GM12878 (cell line): ENCODE results near the gene PLEKHJ1. TPM values are rescaled to one million over a fixed set of nuclear protein-coding genes. Genes with fewer than 3 reads are reported as not detected.
A peak's percentile ranks its signal among the peaks of the same experiment; 100 is the strongest.

Experiments used
- ATAC-seq: fragments of 200-7000 bp; cut with Tn5 transposase; 3 replicates; pipeline ENCODE4 v1.9.1; 2020; ENCODE audit warnings: mild to moderate bottlenecking, moderate library complexity
- BruUV-seq: library from RNA; stranded (reverse); fragments of 400-500 nt; replicated peaks from 2 replicates; lab custom pipeline; 2021; lab: Mats Ljungman, UMichigan
- CTCF ChIA-PET: fragments of 300-600 bp; sonication (Branson Sonifier 250); formaldehyde crosslinking; extraction: SDS; loops from one replicate; lab custom pipeline; 2021; ENCODE audit warnings: inconsistent platforms; lab: Yijun Ruan, JAX
- POLR2A ChIA-PET: fragments of 350-600 bp; formaldehyde crosslinking; extraction: SDS; loops from one replicate; lab custom pipeline; 2021; ENCODE audit warnings: inconsistent platforms; lab: Charles Lee
- RAD21 ChIA-PET: fragments of 300-600 bp; sonication (Branson Sonifier 250); formaldehyde crosslinking; loops from one replicate; lab custom pipeline; 2023; ENCODE audit warnings: antibody characterized with exemption; ENCODE audit not compliant: unreplicated experiment; lab: Charles Lee
- SMC1A ChIA-PET: fragments of 300-600 bp; sonication (Branson Sonifier 250); formaldehyde crosslinking; loops from one replicate; lab custom pipeline; 2023; ENCODE audit not compliant: unreplicated experiment, uncharacterized antibody; lab: Charles Lee
- DNase-seq: peaks from one replicate; pipeline ENCODE4 v3.0.0-alpha.2; 2011; ENCODE audit warnings: low read depth, low spot score
- FAIRE-seq: peaks from 3 replicates; lab custom pipeline; 2011; peaks lifted over from hg19 to GRCh38; lab: Jason Lieb, UNC
- H2AFZ ChIP-seq: 2 replicates; pipeline ENCODE4 v1.6.0; 2011; ENCODE audit warnings: low read depth, low read length, control low read depth; ENCODE audit not compliant: control insufficient read depth
- H3K27ac ChIP-seq: 2 replicates; pipeline ENCODE4 v1.5.1; 2011; ENCODE audit warnings: control low read depth; ENCODE audit not compliant: control insufficient read depth, insufficient read depth
- H3K27me3 ChIP-seq, 2 experiments: replicated peaks in 1 of 2; 2 replicates each; pipeline versions ENCODE4 v1.6.0 to v1.6.1; 2011; ENCODE audit warnings: low read length in 1 of 2; ENCODE audit not compliant: control insufficient read depth in 2 of 2, insufficient read depth in 2 of 2
- H3K36me3 ChIP-seq, 2 experiments: 2 replicates each; pipeline ENCODE4 v1.5.1; 2011; ENCODE audit warnings: low read length in 1 of 2; ENCODE audit not compliant: control insufficient read depth in 2 of 2, insufficient read depth in 2 of 2
- H3K4me1 ChIP-seq: 2 replicates; pipeline ENCODE4 v1.6.1; 2011; ENCODE audit warnings: mild to moderate bottlenecking, low read length, moderate library complexity, mixed read lengths; ENCODE audit not compliant: control insufficient read depth, insufficient read depth
- H3K4me2 ChIP-seq: 2 replicates; pipeline ENCODE4 v1.6.0; 2011; ENCODE audit warnings: control low read depth; ENCODE audit not compliant: control insufficient read depth, insufficient read depth
- H3K4me3 ChIP-seq: fragments of 200-600 bp; sonication (generic); 2 replicates; pipeline ENCODE4 v1.5.1; 2016
- H3K79me2 ChIP-seq: 2 replicates; pipeline ENCODE4 v1.6.0; 2011; ENCODE audit warnings: low read length; ENCODE audit not compliant: control insufficient read depth, insufficient read depth
- H3K9ac ChIP-seq: 2 replicates; pipeline ENCODE4 v1.8.0; 2011; ENCODE audit warnings: low read length, control low read depth, mixed read lengths; ENCODE audit not compliant: control insufficient read depth, insufficient read depth
- H3K9me3 ChIP-seq: replicated peaks from 3 replicates; pipeline ENCODE4 v1.5.1; 2011; ENCODE audit warnings: mild to moderate bottlenecking, low read length; ENCODE audit not compliant: control insufficient read depth, insufficient read depth
- H4K20me1 ChIP-seq: 2 replicates; pipeline ENCODE4 v1.6.0; 2011; ENCODE audit not compliant: control insufficient read depth, insufficient read depth
- HDGF ChIP-seq: fragments of 450-650 bp; IDR thresholded peaks from 2 replicates; pipeline ENCODE4 v1.6.1; 2016; ENCODE audit warnings: antibody characterized with exemption
- POLR2A ChIP-seq: IDR thresholded peaks from 2 replicates; pipeline ENCODE4 v1.6.1; 2011; ENCODE audit warnings: low read depth, mild to moderate bottlenecking, low read length
- SMC3 ChIP-seq: IDR thresholded peaks from 2 replicates; pipeline ENCODE4 v1.6.1; 2011; ENCODE audit warnings: low read length, improper control_type of control experiment, borderline replicate concordance
- ZNF207 ChIP-seq: fragments of 450-650 bp; IDR thresholded peaks from 2 replicates; pipeline ENCODE4 v1.6.1; 2014; ENCODE audit warnings: antibody characterized with exemption, mild to moderate bottlenecking, borderline replicate concordance
- WGBS: methylation state at CpG from one replicate; pipeline ENCODE4 v1.1.6; 2016; ENCODE audit warnings: low lambda C conversion rate; ENCODE audit not compliant: insufficient replicate concordance, insufficient coverage; ENCODE audit errors: missing lambda C conversion rate; 5-methylcytosine and 5-hydroxymethylcytosine counted together
- in situ Hi-C: fragments of 300-500 bp; cut with MboI; formaldehyde crosslinking; loops from 9 replicates; pipeline ENCODE4 v1.14.3; 2018; ENCODE audit warnings: mixed read lengths
- intact Hi-C: fragments of 100-400 bp; cut with micrococcal nuclease; formaldehyde crosslinking; loops from one replicate; pipeline ENCODE4 v1.14.2; 2022; ENCODE audit not compliant: unreplicated experiment
- polyA plus RNA-seq, 11 experiments: library from polyadenylated mRNA; depleted of rRNA in 4 of 11; unstranded in 6 of 11; stranded (reverse) in 5 of 11; fragments of >200 nt; fragmentation: Nextera tagmentation in 4 of 11; fragmentation: Illumina TruSeq in 1 of 11; extraction: Ambion mirVana in 4 of 11; extraction: Trizol in 1 of 11; gene quantifications; 1 replicate in 1 of 11; 2 replicates in 10 of 11; pipeline versions ENCODE4 v1.2.1 to v1.2.3, GENCODE V29; 2011 to 2016; ENCODE audit warnings: inconsistent platforms in 2 of 11, missing spikeins in 2 of 11, low read depth in 1 of 11
- total RNA-seq, 4 experiments: library from RNA; depleted of rRNA in 3 of 4; stranded (reverse); fragments of >200 nt in 3 of 4; fragmentation: Illumina TruSeq in 1 of 4; extraction: Trizol in 1 of 4; gene quantifications; 2 replicates each; pipeline versions ENCODE4 v1.2.1 to v1.2.3, GENCODE V29; 2013 to 2021
- TF ChIP-seq, protein P1 (sequence below): IDR thresholded peaks from 2 replicates; pipeline ENCODE4 v1.6.1; 2012; ENCODE audit warnings: low read depth, low read length, improper control_type of control experiment

The PLEKHJ1 gene
- total and polyA plus RNA-seq, 10 of the 15 experiments (the other 5 are each of a cell fraction or from before 2014, with no cell fraction given), result 1.3 to 133 (median 75.0) TPM

DNA sequence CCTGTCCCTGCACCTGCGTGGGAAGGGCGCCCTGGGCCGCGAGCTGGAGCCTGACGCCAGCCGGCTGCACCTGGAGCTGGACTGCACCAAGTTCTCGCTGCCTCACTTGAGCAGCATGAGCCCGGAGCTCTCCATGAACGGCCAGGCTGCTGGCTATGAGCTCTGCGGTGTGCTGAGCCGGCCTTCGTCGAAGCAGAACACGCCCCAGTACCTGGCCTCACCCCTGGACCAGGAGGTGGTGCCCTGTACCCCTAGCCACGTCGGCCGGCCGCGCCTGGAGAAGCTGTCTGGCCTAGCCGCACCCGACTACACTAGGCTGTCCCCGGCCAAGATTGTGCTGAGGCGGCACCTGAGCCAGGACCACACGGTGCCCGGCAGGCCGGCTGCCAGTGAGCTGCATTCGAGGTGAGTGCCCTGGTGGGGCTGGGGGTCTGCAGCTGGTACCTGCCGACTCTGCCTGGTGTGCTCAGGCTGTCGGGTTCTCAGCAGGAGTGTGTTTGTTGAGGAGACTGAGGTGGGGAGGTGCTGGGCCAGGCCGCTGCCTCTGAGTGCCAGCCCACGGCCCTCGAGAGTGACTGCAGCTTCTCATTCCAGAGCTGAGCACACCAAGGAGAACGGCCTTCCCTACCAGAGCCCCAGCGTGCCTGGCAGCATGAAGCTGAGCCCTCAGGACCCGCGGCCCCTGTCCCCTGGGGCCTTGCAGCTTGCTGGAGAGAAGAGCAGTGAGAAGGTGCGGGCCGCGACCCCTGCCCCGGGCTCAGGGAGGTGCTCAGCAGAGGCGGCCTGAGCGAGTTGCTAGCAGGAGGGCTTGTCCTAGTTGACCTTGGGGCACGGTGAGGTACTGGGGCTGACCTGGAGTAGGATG, 19.5 kb downstream of the PLEKHJ1 start:
- TF ChIP-seq, protein P1, sequence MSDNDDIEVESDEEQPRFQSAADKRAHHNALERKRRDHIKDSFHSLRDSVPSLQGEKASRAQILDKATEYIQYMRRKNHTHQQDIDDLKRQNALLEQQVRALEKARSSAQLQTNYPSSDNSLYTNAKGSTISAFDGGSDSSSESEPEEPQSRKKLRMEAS, result no peak
- TF ChIP-seq POLR2A (peak; percentile 26; the same call in 1 of the 2 replicates), SMC3 (no peak), HDGF (no peak), ZNF207 (no peak)
- Histone ChIP-seq H3K27ac (no peak overlapping the region), H3K27me3 (no peaks in the 10 kb centered on the region), H3K9me3 (no peaks in the 10 kb centered on the region), H3K36me3 (peaks cover 35 to 71% of the 10 kb centered on the region in 2 experiments; a peak in 3 of 4 replicates), H4K20me1 (no peaks in the 10 kb centered on the region), H3K4me3 (no peak overlapping the region), H3K4me2 (no peak overlapping the region), H2AFZ (no peak overlapping the region), H3K9ac (no peak overlapping the region), H3K4me1 (peaks cover 5% of the 10 kb centered on the region), H3K79me2 (no peaks in the 10 kb centered on the region)
- RAD21 ChIA-PET, result interaction anchor here (1.3 kb wide), 1 partner anchor 45 kb away, joined by 3 read pairs; no protein-coding TSS in a partner anchor
- intact Hi-C loops (no loop called here), in situ Hi-C loops (no loop called here)
- POLR2A ChIA-PET, result no interaction called here
- SMC1A ChIA-PET, result no interaction called here
- DNase-seq (no peak), ATAC-seq (no peak; the same call in 2 of the 3 replicates), FAIRE-seq (no peak)
- no TSS peak for BruUV-seq
- CTCF ChIA-PET, result interaction anchor here (0.5 to 2.7 kb wide), 3 partner anchors 61 to 109 kb away, joined by 3 to 10 read pairs (median 3); no protein-coding TSS in a partner anchor
- WGBS, result 96% methylated on average over 41 of the region's 43 CpGs
